ENCODE data around the gene CYP26C1.

Gene CYP26C1, protein sequence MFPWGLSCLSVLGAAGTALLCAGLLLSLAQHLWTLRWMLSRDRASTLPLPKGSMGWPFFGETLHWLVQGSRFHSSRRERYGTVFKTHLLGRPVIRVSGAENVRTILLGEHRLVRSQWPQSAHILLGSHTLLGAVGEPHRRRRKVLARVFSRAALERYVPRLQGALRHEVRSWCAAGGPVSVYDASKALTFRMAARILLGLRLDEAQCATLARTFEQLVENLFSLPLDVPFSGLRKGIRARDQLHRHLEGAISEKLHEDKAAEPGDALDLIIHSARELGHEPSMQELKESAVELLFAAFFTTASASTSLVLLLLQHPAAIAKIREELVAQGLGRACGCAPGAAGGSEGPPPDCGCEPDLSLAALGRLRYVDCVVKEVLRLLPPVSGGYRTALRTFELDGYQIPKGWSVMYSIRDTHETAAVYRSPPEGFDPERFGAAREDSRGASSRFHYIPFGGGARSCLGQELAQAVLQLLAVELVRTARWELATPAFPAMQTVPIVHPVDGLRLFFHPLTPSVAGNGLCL

DNA sequence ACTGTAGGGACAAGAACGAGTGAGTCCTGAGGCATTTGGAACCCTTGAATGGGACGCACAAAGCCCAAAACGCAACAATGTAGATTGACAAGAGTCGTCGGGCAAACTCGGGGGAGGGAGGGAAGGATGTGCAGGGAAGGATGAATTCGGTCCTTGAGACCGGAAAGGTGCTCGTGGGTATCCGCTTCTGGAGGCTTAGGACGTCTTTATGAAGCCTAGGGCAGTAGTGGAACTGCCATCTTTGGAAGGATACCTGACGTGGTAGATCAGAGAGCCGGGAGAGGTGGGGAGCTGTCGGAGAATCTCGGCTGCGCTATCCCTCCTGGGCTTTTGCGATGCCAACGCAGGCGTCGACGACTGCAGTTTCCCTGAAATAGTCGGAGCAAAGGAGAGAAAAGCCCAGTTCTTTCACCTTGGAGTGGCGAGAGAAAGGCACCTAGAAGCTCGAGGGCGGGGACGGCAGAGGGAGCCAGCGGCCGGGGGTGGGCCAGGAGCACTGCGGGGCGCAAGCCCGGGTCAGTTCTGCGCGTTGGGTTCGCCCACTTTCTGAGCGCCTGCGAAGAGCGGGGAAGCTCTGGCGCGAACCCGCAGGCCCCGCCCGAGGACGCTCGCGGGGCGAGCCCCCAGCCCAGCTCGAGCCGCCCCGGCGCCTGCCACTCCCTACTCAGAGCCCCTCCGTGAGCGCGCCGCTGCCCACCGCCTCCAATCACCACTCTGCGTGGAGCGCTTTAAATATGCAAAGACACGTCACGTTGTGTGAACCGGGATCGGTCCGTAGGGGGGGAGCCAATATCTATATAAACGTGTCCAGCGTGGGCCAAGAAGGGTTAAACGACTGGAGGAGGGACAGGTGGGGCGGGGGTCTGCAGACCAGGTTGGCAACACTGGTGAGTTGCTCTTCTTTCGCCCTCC is at the start of gene CYP26C1:
Gene CYP26C1 (plus strand): TSS at position 824 of the 912 bp plus-strand sequence. CDS start 466 bp downstream, outside the sequence.
- peak within 1 kb of the TSS; percentile 55 for H3K4me3 Mint-ChIP-seq
- peaks cover 89% of the 10 kb centered on the region for H3K27me3 Mint-ChIP-seq (ENCODE audit: low read depth, poor library complexity)
- TF ChIP-seq, protein P1, sequence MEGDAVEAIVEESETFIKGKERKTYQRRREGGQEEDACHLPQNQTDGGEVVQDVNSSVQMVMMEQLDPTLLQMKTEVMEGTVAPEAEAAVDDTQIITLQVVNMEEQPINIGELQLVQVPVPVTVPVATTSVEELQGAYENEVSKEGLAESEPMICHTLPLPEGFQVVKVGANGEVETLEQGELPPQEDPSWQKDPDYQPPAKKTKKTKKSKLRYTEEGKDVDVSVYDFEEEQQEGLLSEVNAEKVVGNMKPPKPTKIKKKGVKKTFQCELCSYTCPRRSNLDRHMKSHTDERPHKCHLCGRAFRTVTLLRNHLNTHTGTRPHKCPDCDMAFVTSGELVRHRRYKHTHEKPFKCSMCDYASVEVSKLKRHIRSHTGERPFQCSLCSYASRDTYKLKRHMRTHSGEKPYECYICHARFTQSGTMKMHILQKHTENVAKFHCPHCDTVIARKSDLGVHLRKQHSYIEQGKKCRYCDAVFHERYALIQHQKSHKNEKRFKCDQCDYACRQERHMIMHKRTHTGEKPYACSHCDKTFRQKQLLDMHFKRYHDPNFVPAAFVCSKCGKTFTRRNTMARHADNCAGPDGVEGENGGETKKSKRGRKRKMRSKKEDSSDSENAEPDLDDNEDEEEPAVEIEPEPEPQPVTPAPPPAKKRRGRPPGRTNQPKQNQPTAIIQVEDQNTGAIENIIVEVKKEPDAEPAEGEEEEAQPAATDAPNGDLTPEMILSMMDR (IDR thresholded peaks at IDR 0.05), result no peak
- no peak within 1 kb of the TSS for H3K27ac Mint-ChIP-seq
- peaks cover 26% of the 10 kb centered on the region for H3K9me3 Mint-ChIP-seq
- DNase-seq, result no peak
- H3K36me3 Mint-ChIP-seq (ENCODE audit: low read depth), result peaks cover 23% of the 10 kb centered on the region
- H3K4me1 Mint-ChIP-seq, result peaks cover 5% of the 10 kb centered on the region

DNA sequence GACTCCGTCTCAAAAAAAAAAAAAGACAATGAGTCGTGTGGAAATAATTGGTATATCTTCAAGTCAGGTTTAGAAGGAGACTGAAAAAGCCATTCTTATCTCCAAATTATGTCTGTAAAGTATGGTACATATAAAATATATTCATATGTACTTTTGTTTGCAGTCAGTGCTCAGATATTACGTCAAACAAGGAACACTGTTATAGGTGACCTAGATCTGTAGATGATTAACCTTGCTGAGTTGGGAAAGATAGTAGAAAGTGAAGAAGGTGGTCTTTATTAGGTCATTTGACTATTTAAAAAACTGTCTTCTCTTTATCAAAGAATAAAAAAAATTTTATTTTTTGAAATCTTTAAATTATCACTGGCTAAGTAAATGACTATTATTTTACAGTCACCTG is 44.9 kb upstream of the CYP26C1 start:
- H3K27ac Mint-ChIP-seq, result no peak overlapping the region
- no peak overlapping the region for H3K4me3 Mint-ChIP-seq
- H3K36me3 Mint-ChIP-seq (ENCODE audit: low read depth), result no peaks in the 10 kb centered on the region
- peaks cover 8% of the 10 kb centered on the region for H3K27me3 Mint-ChIP-seq (ENCODE audit: low read depth, poor library complexity)
- TF ChIP-seq, protein P1 (IDR thresholded peaks at IDR 0.05), result no peak
- H3K4me1 Mint-ChIP-seq, result no peaks in the 10 kb centered on the region
- DNase-seq, result no peak
- H3K9me3 Mint-ChIP-seq, result no peaks in the 10 kb centered on the region

DNA sequence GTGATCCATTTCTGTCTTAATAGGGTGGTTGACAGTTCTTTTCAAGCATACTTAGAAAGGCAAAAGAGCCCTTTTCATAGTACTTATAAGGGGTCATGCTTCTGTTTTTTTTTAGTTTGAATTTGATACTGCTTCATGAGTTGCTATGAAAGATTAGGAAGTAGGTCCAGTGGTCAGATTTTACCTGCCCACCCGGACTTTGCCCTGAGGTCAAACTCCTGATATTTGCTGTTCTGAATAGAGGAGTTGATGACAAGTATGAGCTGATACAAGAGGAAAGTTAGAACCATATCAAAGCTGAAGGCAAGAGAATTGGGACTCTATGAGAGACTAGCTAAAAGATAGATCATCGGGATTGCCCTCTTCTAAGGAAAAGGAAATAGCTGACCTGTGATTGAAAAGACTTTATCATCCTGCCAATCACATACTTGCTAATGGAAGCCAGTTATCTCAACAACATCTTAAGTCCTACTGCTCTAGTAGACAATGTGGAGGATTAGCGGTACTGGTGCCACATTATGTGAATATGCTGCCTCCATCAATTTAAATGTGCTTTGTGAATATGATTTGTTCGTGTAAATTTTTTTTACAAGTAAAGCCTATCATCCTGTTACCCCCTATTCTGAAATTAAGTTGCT is 37.5 kb upstream of the CYP26C1 start:
- no peak for DNase-seq
- H3K27ac Mint-ChIP-seq, result no peak overlapping the region
- H3K36me3 Mint-ChIP-seq (ENCODE audit: low read depth), result peaks cover 16% of the 10 kb centered on the region
- no peaks in the 10 kb centered on the region for H3K27me3 Mint-ChIP-seq (ENCODE audit: low read depth, poor library complexity)
- no peaks in the 10 kb centered on the region for H3K4me1 Mint-ChIP-seq
- H3K9me3 Mint-ChIP-seq, result peaks cover 14% of the 10 kb centered on the region
- TF ChIP-seq, protein P1 (IDR thresholded peaks at IDR 0.05), result no peak
- H3K4me3 Mint-ChIP-seq, result no peak overlapping the region

DNA sequence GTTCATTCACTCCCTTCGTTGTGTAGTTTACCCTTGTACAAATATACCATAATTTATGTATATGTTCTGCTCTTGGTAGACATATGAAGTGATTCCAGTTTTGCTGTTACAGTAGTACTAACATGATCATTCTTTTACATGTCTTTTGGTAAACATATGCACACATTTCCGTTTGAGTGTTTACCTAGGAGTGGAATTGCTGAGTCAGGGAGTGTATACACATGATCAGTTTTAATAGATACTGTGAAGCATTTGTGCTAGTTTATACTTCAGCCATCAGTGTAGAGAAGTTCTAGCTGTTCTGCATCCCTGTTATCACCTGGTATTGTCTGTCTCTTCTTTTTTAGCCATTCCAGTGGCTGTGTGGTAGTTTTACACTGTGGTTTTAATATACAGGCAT is 34.5 kb upstream of the CYP26C1 start:
- H3K9me3 Mint-ChIP-seq, result peaks cover 14% of the 10 kb centered on the region
- H3K4me1 Mint-ChIP-seq, result no peaks in the 10 kb centered on the region
- no peak for DNase-seq
- H3K4me3 Mint-ChIP-seq, result no peak overlapping the region
- H3K27me3 Mint-ChIP-seq (ENCODE audit: low read depth, poor library complexity), result no peaks in the 10 kb centered on the region
- peaks cover 18% of the 10 kb centered on the region for H3K36me3 Mint-ChIP-seq (ENCODE audit: low read depth)
- TF ChIP-seq, protein P1 (IDR thresholded peaks at IDR 0.05), result no peak
- H3K27ac Mint-ChIP-seq, result no peak overlapping the region

DNA sequence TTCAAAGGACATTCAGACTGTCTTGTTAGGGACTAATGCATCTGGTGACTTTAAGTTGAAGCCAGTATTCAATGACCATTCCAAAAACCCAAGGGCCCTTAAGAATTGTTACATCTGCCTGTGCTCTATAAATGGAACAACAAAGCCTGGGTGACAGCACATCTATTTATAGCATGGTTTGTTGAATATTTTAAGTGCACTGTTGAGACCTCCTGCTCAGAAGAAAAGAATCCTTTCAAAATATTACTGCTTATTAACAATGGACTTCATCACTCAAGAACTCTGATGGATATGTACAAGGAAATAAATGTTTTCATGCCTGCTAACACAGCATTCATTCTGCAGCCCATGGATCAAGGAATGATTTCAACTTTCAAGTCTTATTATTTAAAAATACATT is 33.1 kb upstream of the CYP26C1 start:
- Mint-ChIP-seq H3K36me3 (ENCODE audit: low read depth) (peaks cover 18% of the 10 kb centered on the region), H3K4me1 (no peaks in the 10 kb centered on the region), H3K27me3 (ENCODE audit: low read depth, poor library complexity) (peaks cover 5% of the 10 kb centered on the region), H3K27ac (no peak overlapping the region), H3K9me3 (peaks cover 14% of the 10 kb centered on the region), H3K4me3 (no peak overlapping the region)
- TF ChIP-seq, protein P1 (IDR thresholded peaks at IDR 0.05), result no peak
- no peak for DNase-seq

All from nephron progenitor cell (in vitro differentiated cells).